Kidney (tissue), 14 donors: ENCODE results near the gene RPL38. TPM values are rescaled to one million over a fixed set of nuclear protein-coding genes. Genes with fewer than 3 reads are reported as not detected.

ENCODE experiments used
- DNase-seq, 5 donors: peaks; one replicate each; pipeline ENCODE4 v3.0.0-alpha.2; 2013 to 2020
- FAIRE-seq: peaks from 2 replicates; lab custom pipeline; 2012; peaks lifted over from hg19 to GRCh38; lab: Jason Lieb, UNC
- H3K27ac ChIP-seq, 2 donors: one replicate each; pipeline ENCODE4 v1.7.0; 2013; ENCODE audit warnings: low read depth in 2 of 2, low read length in 2 of 2, inconsistent platforms in 1 of 2
- H3K27me3 ChIP-seq: one replicate; pipeline ENCODE4 v1.7.1; 2013; ENCODE audit warnings: low read length, inconsistent platforms; ENCODE audit not compliant: control insufficient read depth, insufficient read depth
- H3K36me3 ChIP-seq, 3 donors: one replicate each; pipeline versions ENCODE4 v1.7.0 to v1.7.1; 2013; ENCODE audit warnings: low read length in 3 of 3, control low read depth in 1 of 3, inconsistent platforms in 1 of 3; ENCODE audit not compliant: insufficient read depth in 3 of 3, control insufficient read depth in 2 of 3
- H3K4me1 ChIP-seq, 3 donors: one replicate each; pipeline versions ENCODE4 v1.7.0 to v1.7.1; 2013; ENCODE audit warnings: low read length in 3 of 3, inconsistent platforms in 1 of 3, low read depth in 1 of 3; ENCODE audit not compliant: control insufficient read depth in 2 of 3, insufficient read depth in 2 of 3
- H3K4me3 ChIP-seq, 3 donors: one replicate each; pipeline versions ENCODE4 v1.7.0 to v1.8.1; 2013; ENCODE audit warnings: low read length in 3 of 3, control low read depth in 1 of 3, inconsistent platforms in 1 of 3
- H3K9ac ChIP-seq, 3 donors: one replicate each; pipeline versions ENCODE4 v1.7.0 to v1.7.1; 2013; ENCODE audit warnings: low read length in 3 of 3, control low read depth in 1 of 3, inconsistent platforms in 1 of 3
- H3K9me3 ChIP-seq, 3 donors: one replicate each; pipeline versions ENCODE4 v1.7.0 to v1.7.1; 2013; ENCODE audit warnings: low read length in 3 of 3, control low read depth in 1 of 3, inconsistent platforms in 1 of 3; ENCODE audit not compliant: control insufficient read depth in 2 of 3, insufficient read depth in 1 of 3
- CTCF ChIP-seq: IDR thresholded peaks from 3 replicates; pipeline ENCODE4 v1.5.1; 2012; ENCODE audit warnings: mild to moderate bottlenecking, moderate library complexity, borderline replicate concordance; ENCODE audit not compliant: insufficient read depth; ENCODE audit errors: extremely low read depth
- intact Hi-C: fragments of 100-400 bp; cut with DNase I; formaldehyde crosslinking; loops from one replicate; pipeline ENCODE4 v1.11.1; 2022
- polyA plus RNA-seq: library from polyadenylated mRNA; stranded (reverse); fragments of 350-450 nt; fragmentation: Illumina TruSeq; extraction: RNeasy Lipid Tissue Mini Kit (QIAGEN cat#74804); gene quantifications from one replicate; pipeline ENCODE4 v1.2.3, GENCODE V29; 2014; ENCODE audit warnings: low read depth, low replicate concordance; ENCODE audit not compliant: insufficient read depth
- total RNA-seq: library from RNA; stranded (reverse); fragmentation: NEBNext Ultra II Directional; extraction: Animal tissue kit (Norgen Biotek cat#: 25700); gene quantifications from one replicate; pipeline ENCODE4 v1.2.1, GENCODE V29; 2021
- donor health status: control.
- donor health status: control.
- donor health status: control.
- donor health status: control.
- donor health status: control.
- donor health status: DM: yes; HTN: yes; CAD: no.
- donor health status: Normal renal cell carcinoma (clear cell type).

Gene RPL38
- total and polyA plus RNA-seq, 2 donors from 2014 or later, result 664 to 1,966 TPM

- H3K4me3 ChIP-seq, result no peak overlapping the region
- H3K9ac ChIP-seq, result no peak overlapping the region
- no peaks in the 10 kb centered on the region for H3K4me1 ChIP-seq
- H3K9me3 ChIP-seq, result no peaks in the 10 kb centered on the region
- intact Hi-C loops, result no loop called here
- FAIRE-seq (no peak), DNase-seq (no peak)
- H3K27ac ChIP-seq, result no peak overlapping the region
- no peak for TF ChIP-seq CTCF
- no peaks in the 10 kb centered on the region for H3K27me3 ChIP-seq
- no peaks in the 10 kb centered on the region for H3K36me3 ChIP-seq
Measured at GRCh38 chr17:74259667-74260524, 56.4 kb downstream of the RPL38 start.

Other genes starting within 250 kb of the RPL38 start
- 7.1 TPM for gene TTYH2, start 9.9 kb downstream of the RPL38 start, total RNA-seq
- gene TTYH2, start 9.9 kb downstream of the RPL38 start, polyA plus RNA-seq, result 2.4 TPM
- 0.22 TPM for gene DNAI2, start 70.6 kb downstream of the RPL38 start, total RNA-seq
- not detected for gene DNAI2, start 70.6 kb downstream of the RPL38 start, polyA plus RNA-seq
- gene KIF19, start 122.5 kb downstream of the RPL38 start, total RNA-seq, result 0.85 TPM
- gene KIF19, start 122.5 kb downstream of the RPL38 start, polyA plus RNA-seq, result not detected
- not detected for gene BTBD17, start 158.2 kb downstream of the RPL38 start, total RNA-seq
- gene BTBD17, start 158.2 kb downstream of the RPL38 start, polyA plus RNA-seq, result not detected
- not detected for gene GPR142, start 163.8 kb downstream of the RPL38 start, total RNA-seq
- not detected for gene GPR142, start 163.8 kb downstream of the RPL38 start, polyA plus RNA-seq
- gene GPRC5C, start 228.4 kb downstream of the RPL38 start, total RNA-seq, result 358 TPM
- 242 TPM for gene GPRC5C, start 228.4 kb downstream of the RPL38 start, polyA plus RNA-seq